ENCODE data around the gene TNK2.

TNK2 gene

DNA sequence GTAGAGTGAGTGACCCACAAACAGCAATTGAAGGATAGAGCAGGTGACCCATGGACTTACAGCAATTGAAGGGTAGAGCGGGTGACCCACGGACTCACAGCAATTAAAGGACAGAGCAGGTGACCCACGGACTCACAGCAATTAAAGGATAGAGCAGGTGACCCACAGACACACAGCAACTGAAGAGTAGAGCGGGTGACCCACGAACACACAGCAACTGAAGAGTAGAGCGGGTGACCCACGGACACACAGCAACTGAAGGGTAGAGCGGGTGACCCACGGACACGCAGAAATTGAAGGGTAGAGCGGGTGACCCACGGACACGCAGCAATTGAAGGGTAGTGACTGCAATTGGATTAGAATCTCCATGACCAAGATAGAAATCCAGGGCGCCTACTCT is 9.8 kb upstream of the TNK2 start:
- ChIA-PET CTCF (interaction anchor here (0.8 to 1.6 kb wide), 2 partner anchors 21 to 57 kb away, joined by 5 read pairs; no protein-coding TSS in a partner anchor), POLR2A (no interaction called here)
- TF ChIP-seq ZNF37A (tag by site-specific recombination; IDR thresholded peaks at IDR 0.05) (no peak), GLIS2 (tag by site-specific recombination; IDR thresholded peaks at IDR 0.05) (no peak), ZNF138 (tag by site-specific recombination; IDR thresholded peaks at IDR 0.05; ENCODE audit: borderline replicate concordance) (no peak), ZNF292 (tag by site-specific recombination; IDR thresholded peaks at IDR 0.05; ENCODE audit: borderline replicate concordance, low read depth) (no peak), ZNF133 (tag by site-specific recombination; IDR thresholded peaks at IDR 0.05) (no peak), YY2 (tag by site-specific recombination; IDR thresholded peaks at IDR 0.05) (no peak), IKZF3 (tag by site-specific recombination; IDR thresholded peaks at IDR 0.05) (no peak)
- TF ChIP-seq, protein P1, sequence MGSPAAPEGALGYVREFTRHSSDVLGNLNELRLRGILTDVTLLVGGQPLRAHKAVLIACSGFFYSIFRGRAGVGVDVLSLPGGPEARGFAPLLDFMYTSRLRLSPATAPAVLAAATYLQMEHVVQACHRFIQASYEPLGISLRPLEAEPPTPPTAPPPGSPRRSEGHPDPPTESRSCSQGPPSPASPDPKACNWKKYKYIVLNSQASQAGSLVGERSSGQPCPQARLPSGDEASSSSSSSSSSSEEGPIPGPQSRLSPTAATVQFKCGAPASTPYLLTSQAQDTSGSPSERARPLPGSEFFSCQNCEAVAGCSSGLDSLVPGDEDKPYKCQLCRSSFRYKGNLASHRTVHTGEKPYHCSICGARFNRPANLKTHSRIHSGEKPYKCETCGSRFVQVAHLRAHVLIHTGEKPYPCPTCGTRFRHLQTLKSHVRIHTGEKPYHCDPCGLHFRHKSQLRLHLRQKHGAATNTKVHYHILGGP (tag by site-specific recombination; IDR thresholded peaks at IDR 0.05), result no peak
- Histone ChIP-seq H3K4me1 (ENCODE audit: control insufficient read depth, insufficient read depth, low read length) (peaks cover 3% of the 10 kb centered on the region; the same call in 1 of the 2 replicates), H3K9me3 (ENCODE audit: control insufficient read depth, insufficient read depth, low read depth, low read length) (no peaks in the 10 kb centered on the region), H3K4me3 (ENCODE audit: low read depth, low read length) (no peak overlapping the region), H3K36me3 (ENCODE audit: control insufficient read depth in 2 of 2, insufficient read depth in 1 of 2, low read length in 2 of 2) (no peaks in the 10 kb centered on the region), H3K27ac (ENCODE audit: extremely low read depth, low read depth, low read length) (no peak overlapping the region)

DNA sequence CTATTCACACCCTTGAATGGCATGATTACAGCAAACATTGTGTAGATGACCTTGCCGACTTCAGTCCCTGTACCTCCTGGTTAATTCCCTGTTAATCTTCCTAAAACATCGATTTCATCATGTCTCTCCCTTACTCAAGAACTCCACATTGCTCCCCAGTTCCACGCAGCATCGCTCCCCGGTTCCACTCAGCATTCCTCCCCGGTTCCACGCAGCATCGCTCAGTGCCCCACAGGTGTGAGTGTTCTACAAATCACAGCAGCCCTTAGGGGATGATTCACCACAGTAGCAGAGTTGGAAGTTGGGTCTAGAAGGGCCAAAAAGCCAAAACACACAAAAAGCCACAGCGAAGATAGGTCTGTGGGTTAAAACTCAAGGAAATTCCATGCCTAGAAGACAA is 8.6 kb upstream of the TNK2 start:
- H3K36me3 ChIP-seq (ENCODE audit: control insufficient read depth in 2 of 2, insufficient read depth in 1 of 2, low read length in 2 of 2), result no peaks in the 10 kb centered on the region
- CTCF ChIA-PET, result interaction anchor here (2.9 kb wide), 1 partner anchor 22 kb away, joined by 27 read pairs; no protein-coding TSS in a partner anchor
- POLR2A ChIA-PET, result no interaction called here

More for the DNA sequence above, 8.6 kb upstream of the TNK2 start:
- peaks cover 3% of the 10 kb centered on the region; the same call in 1 of the 2 replicates for H3K4me1 ChIP-seq (ENCODE audit: control insufficient read depth, insufficient read depth, low read length)
- no peak overlapping the region for H3K27ac ChIP-seq (ENCODE audit: extremely low read depth, low read depth, low read length)
- TF ChIP-seq, protein P2, sequence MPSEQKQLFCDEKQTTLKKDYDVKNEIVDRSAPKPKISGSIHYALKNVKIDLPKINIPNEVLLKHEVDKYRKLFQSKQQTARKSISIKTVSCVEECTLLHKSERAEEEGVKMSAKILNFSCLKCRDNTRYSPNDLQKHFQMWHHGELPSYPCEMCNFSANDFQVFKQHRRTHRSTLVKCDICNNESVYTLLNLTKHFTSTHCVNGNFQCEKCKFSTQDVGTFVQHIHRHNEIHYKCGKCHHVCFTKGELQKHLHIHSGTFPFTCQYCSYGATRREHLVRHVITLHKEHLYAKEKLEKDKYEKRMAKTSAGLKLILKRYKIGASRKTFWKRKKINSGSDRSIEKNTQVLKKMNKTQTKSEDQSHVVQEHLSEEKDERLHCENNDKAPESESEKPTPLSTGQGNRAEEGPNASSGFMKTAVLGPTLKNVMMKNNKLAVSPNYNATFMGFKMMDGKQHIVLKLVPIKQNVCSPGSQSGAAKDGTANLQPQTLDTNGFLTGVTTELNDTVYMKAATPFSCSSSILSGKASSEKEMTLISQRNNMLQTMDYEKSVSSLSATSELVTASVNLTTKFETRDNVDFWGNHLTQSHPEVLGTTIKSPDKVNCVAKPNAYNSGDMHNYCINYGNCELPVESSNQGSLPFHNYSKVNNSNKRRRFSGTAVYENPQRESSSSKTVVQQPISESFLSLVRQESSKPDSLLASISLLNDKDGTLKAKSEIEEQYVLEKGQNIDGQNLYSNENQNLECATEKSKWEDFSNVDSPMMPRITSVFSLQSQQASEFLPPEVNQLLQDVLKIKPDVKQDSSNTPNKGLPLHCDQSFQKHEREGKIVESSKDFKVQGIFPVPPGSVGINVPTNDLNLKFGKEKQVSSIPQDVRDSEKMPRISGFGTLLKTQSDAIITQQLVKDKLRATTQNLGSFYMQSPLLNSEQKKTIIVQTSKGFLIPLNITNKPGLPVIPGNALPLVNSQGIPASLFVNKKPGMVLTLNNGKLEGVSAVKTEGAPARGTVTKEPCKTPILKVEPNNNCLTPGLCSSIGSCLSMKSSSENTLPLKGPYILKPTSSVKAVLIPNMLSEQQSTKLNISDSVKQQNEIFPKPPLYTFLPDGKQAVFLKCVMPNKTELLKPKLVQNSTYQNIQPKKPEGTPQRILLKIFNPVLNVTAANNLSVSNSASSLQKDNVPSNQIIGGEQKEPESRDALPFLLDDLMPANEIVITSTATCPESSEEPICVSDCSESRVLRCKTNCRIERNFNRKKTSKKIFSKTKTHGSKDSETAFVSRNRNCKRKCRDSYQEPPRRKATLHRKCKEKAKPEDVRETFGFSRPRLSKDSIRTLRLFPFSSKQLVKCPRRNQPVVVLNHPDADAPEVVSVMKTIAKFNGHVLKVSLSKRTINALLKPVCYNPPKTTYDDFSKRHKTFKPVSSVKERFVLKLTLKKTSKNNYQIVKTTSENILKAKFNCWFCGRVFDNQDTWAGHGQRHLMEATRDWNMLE (tag by site-specific recombination; conservative IDR thresholded peaks at IDR 0.05; ENCODE audit: low read depth), result no peak
- TF ChIP-seq ZBTB20 (tag by site-specific recombination; IDR thresholded peaks at IDR 0.05), result no peak
- TF ChIP-seq ZNF610 (tag by site-specific recombination; IDR thresholded peaks at IDR 0.05; ENCODE audit: borderline replicate concordance), result no peak
- TF ChIP-seq FEZF1 (tag by site-specific recombination; IDR thresholded peaks at IDR 0.05), result no peak
- no peak for TF ChIP-seq RBAK (tag by site-specific recombination; IDR thresholded peaks at IDR 0.05)
- TF ChIP-seq ZIC2 (tag by site-specific recombination; IDR thresholded peaks at IDR 0.05), result no peak
- TF ChIP-seq, protein P3, sequence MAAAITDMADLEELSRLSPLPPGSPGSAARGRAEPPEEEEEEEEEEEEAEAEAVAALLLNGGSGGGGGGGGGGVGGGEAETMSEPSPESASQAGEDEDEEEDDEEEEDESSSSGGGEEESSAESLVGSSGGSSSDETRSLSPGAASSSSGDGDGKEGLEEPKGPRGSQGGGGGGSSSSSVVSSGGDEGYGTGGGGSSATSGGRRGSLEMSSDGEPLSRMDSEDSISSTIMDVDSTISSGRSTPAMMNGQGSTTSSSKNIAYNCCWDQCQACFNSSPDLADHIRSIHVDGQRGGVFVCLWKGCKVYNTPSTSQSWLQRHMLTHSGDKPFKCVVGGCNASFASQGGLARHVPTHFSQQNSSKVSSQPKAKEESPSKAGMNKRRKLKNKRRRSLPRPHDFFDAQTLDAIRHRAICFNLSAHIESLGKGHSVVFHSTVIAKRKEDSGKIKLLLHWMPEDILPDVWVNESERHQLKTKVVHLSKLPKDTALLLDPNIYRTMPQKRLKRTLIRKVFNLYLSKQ (tag by site-specific recombination; IDR thresholded peaks at IDR 0.05; ENCODE audit: borderline replicate concordance), result no peak
- TF ChIP-seq MZF1 (tag by site-specific recombination; IDR thresholded peaks at IDR 0.05; ENCODE audit: borderline replicate concordance), result no peak
- no peak for TF ChIP-seq ZNF266 (tag by site-specific recombination; IDR thresholded peaks at IDR 0.05; ENCODE audit: low read depth)
- H3K9me3 ChIP-seq (ENCODE audit: control insufficient read depth, insufficient read depth, low read depth, low read length), result no peaks in the 10 kb centered on the region
- H3K4me3 ChIP-seq (ENCODE audit: low read depth, low read length), result no peak overlapping the region

Data from HEK293 (cell line).